HEK293T (cell line): ENCODE data around the gene TTLL11.

Source experiments
- FOXM1 ChIP-seq: fragments of 450-650 bp; IDR thresholded peaks from 2 replicates; pipeline ENCODE4 v1.6.1; 2017; ENCODE audit warnings: mild to moderate bottlenecking, borderline replicate concordance
- NFRKB ChIP-seq: fragments of 450-650 bp; IDR thresholded peaks from 2 replicates; pipeline ENCODE4 v1.6.1; 2016; ENCODE audit warnings: mild to moderate bottlenecking, moderate library complexity
- SP1 ChIP-seq: fragments of 450-650 bp; IDR thresholded peaks from 2 replicates; pipeline ENCODE4 v1.6.1; 2017
- SUZ12 ChIP-seq: fragments of 450-650 bp; IDR thresholded peaks from 2 replicates; pipeline ENCODE4 v1.6.1; 2016; ENCODE audit warnings: mild to moderate bottlenecking
- TF ChIP-seq, protein P1 (sequence below): fragments of 450-650 bp; IDR thresholded peaks from 2 replicates; pipeline ENCODE4 v1.6.1; 2016

DNA sequence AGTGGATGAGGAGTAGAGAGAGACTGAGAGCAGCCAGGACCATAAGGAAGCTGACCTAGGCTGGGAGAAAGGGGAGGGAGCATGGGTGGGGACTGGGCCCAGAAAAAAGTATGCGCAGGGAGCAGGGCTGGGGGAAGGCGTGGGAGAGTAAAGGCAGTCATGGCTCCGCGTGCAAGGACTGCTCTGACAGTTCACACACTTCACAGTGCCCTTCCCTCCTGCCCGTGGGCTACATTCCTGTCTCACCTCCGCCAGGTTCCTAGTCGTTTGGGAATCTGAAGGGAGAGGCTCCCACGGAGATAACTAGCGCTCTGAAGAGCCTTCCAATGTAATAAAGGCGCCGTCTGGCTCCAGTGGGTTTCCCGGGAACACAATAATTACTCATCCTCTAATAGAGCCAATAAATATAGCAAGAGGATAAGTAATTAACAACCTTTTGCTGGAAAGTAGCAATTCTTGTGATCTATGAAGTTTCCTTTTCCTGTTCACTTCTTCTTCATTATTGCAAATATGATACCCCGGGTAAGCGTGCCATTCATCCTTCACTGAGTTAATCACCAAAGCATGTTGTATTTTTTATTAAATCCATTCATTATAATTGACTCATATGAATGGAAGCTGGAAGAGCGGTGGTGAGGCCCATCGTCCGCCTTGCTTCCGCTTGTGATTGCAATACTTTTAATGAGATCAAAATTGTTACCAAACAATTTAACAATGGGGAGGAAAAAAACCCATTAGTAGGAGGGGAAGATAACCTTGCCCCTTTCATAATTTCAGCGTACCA lies 39.3 kb downstream of the TTLL11 start:
- TF ChIP-seq FOXM1 (no peak), SUZ12 (no peak), NFRKB (no peak), SP1 (no peak)
- TF ChIP-seq, protein P1, sequence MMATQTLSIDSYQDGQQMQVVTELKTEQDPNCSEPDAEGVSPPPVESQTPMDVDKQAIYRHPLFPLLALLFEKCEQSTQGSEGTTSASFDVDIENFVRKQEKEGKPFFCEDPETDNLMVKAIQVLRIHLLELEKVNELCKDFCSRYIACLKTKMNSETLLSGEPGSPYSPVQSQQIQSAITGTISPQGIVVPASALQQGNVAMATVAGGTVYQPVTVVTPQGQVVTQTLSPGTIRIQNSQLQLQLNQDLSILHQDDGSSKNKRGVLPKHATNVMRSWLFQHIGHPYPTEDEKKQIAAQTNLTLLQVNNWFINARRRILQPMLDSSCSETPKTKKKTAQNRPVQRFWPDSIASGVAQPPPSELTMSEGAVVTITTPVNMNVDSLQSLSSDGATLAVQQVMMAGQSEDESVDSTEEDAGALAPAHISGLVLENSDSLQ = no peak
